SIG-M5 treated with dmso at 0.1 percent for 504 hours (cell line): ENCODE results near the gene NHERF2.
"Not testable (repeated sequence)": the region's sequence is repeated elsewhere in the genome, so short reads cannot be mapped to it uniquely, and the experiment has no call there.

Experiments
- DNase-seq: peaks from one replicate; lab custom pipeline; 2025; ENCODE audit not compliant: unreplicated experiment; lab: John Stamatoyannopoulos, UW

The NHERF2 gene

GRCh38 chr16:2025251-2025650, 1.5 kb upstream of the NHERF2 start:
- DNase-seq: no peak

- DNase-seq: no peak
Measured at GRCh38 chr16:2025878-2026460, 733 bp upstream of the NHERF2 start.

GRCh38 chr16:2027024-2028010, 615 bp downstream of the NHERF2 start:
- DNase-seq: no peak

GRCh38 chr16:2028146-2028545, 1.4 kb downstream of the NHERF2 start:
- DNase-seq: no peak

- DNase-seq: no peak
Measured at GRCh38 chr16:2028620-2029220, 2.0 kb downstream of the NHERF2 start.

- no peak for DNase-seq
Measured at GRCh38 chr16:2029350-2029749, 2.6 kb downstream of the NHERF2 start.

- no peak for DNase-seq
Measured at GRCh38 chr16:2030036-2030435, 3.3 kb downstream of the NHERF2 start.

GRCh38 chr16:2031081-2031577, 4.4 kb downstream of the NHERF2 start:
- DNase-seq: no peak

- no peak for DNase-seq
Measured at GRCh38 chr16:2032285-2033056, 5.8 kb downstream of the NHERF2 start.

GRCh38 chr16:2033057-2033908, 6.6 kb downstream of the NHERF2 start:
- no peak for DNase-seq

GRCh38 chr16:2033909-2034695, 7.4 kb downstream of the NHERF2 start:
- DNase-seq: not testable (repeated sequence)

- no peak for DNase-seq
Measured at GRCh38 chr16:2034696-2035430, 8.2 kb downstream of the NHERF2 start.

- DNase-seq: no peak
Measured at GRCh38 chr16:2035431-2036199, 8.9 kb downstream of the NHERF2 start.

- no peak for DNase-seq
Measured at GRCh38 chr16:2036200-2036966, 9.7 kb downstream of the NHERF2 start.

GRCh38 chr16:2037115-2037514, 10.4 kb downstream of the NHERF2 start:
- DNase-seq: no peak

- DNase-seq: no peak
Measured at GRCh38 chr16:2037647-2038381, 11.1 kb downstream of the NHERF2 start.
